ENCODE measurements around the gene GNB5. TPM values are rescaled to one million over a fixed set of nuclear protein-coding genes. Genes with fewer than 3 reads are reported as not detected.

GNB5 gene
- total RNA-seq, 1 donor from 2014 or later = 30.9 TPM

- no peak for DNase-seq (ENCODE audit: low read depth in 2 of 2)
These were observed 123.7 kb downstream of the GNB5 start for GRCh38 chr15:52067545-52067926.

GRCh38 chr15:52066842-52067544 is 124.2 kb downstream of the GNB5 start:
- no peak for DNase-seq (ENCODE audit: low read depth in 2 of 2)

Other genes with a start within 250 kb of the GNB5 start
- 19.9 and 21.5 TPM in 2 replicates for gene LEO1, start 219.6 kb downstream of the GNB5 start, total RNA-seq
- 32.7 and 43.6 TPM in 2 replicates for gene MAPK6, start 172.2 kb downstream of the GNB5 start, total RNA-seq
- gene BCL2L10, start 78.6 kb downstream of the GNB5 start, total RNA-seq = 0.51 and 2.4 TPM in 2 replicates
- gene MYO5C, start 104.4 kb upstream of the GNB5 start, total RNA-seq = 13.0 TPM in 2 replicates

All from dermis microvascular lymphatic vessel endothelial cell (primary cell).